ENCODE data around the gene SRGAP1. TPM values are rescaled to one million over a fixed set of nuclear protein-coding genes. Genes with fewer than 3 reads are reported as not detected.

Gene SRGAP1
- total RNA-seq, 1 donor from 2014 or later = 16.0 TPM

- intact Hi-C loops (cut with DNase I) = no loop called here
- DNase-seq (ENCODE audit: low spot score) = no peak
- ATAC-seq = peak; percentile 25
These were observed 100.2 kb downstream of the SRGAP1 start for GRCh38 chr12:63944586-63945228.

GRCh38 chr12:63945777-63946176, 101.3 kb downstream of the SRGAP1 start:
- no peak for ATAC-seq
- intact Hi-C loops (cut with DNase I) = no loop called here
- DNase-seq (ENCODE audit: low spot score) = no peak

GRCh38 chr12:63948211-63948610, 103.7 kb downstream of the SRGAP1 start:
- DNase-seq (ENCODE audit: low spot score) (no peak), ATAC-seq (no peak)
- intact Hi-C loops (cut with DNase I) = no loop called here

- ATAC-seq = peak; percentile 84
- intact Hi-C loops (cut with DNase I) = no loop called here
- no peak for DNase-seq (ENCODE audit: low spot score)
These were observed 105.4 kb downstream of the SRGAP1 start for GRCh38 chr12:63949902-63950301.

- intact Hi-C loops (cut with DNase I) = no loop called here
- ATAC-seq = no peak
- DNase-seq (ENCODE audit: low spot score) = no peak
These were observed 108.5 kb downstream of the SRGAP1 start for GRCh38 chr12:63952995-63953394.

GRCh38 chr12:63955831-63956666, 111.5 kb downstream of the SRGAP1 start:
- intact Hi-C loops (cut with DNase I) = no loop called here
- ATAC-seq (peak; percentile 96), DNase-seq (ENCODE audit: low spot score) (no peak)

- DNase-seq (ENCODE audit: low spot score) = no peak
- intact Hi-C loops (cut with DNase I) = no loop called here
- no peak for ATAC-seq
These were observed 113.0 kb downstream of the SRGAP1 start for GRCh38 chr12:63957496-63957895.

- no peak for DNase-seq (ENCODE audit: low spot score)
- no peak for ATAC-seq
- intact Hi-C loops (cut with DNase I) = no loop called here
These were observed 114.5 kb downstream of the SRGAP1 start for GRCh38 chr12:63958876-63959580.

- ATAC-seq (peak; percentile 6), DNase-seq (ENCODE audit: low spot score) (no peak)
- intact Hi-C loops (cut with DNase I) = no loop called here
These were observed 116.5 kb downstream of the SRGAP1 start for GRCh38 chr12:63961048-63961447.

- ATAC-seq (peak; percentile 8), DNase-seq (ENCODE audit: low spot score) (no peak)
- intact Hi-C loops (cut with DNase I) = no loop called here
These were observed 117.0 kb downstream of the SRGAP1 start for GRCh38 chr12:63961543-63961942.

- DNase-seq (ENCODE audit: low spot score) = no peak
- peak; percentile 61 for ATAC-seq
- intact Hi-C loops (cut with DNase I) = no loop called here
These were observed 119.4 kb downstream of the SRGAP1 start for GRCh38 chr12:63963868-63964267.

- intact Hi-C loops (cut with DNase I) = no loop called here
- no peak for DNase-seq (ENCODE audit: low spot score)
- ATAC-seq = no peak
These were observed 119.8 kb downstream of the SRGAP1 start for GRCh38 chr12:63964301-63964700.

GRCh38 chr12:63965936-63966605, 121.6 kb downstream of the SRGAP1 start:
- no peak for ATAC-seq
- DNase-seq (ENCODE audit: low spot score) = no peak
- intact Hi-C loops (cut with DNase I) = no loop called here

- DNase-seq (ENCODE audit: low spot score) = no peak
- intact Hi-C loops (cut with DNase I) = no loop called here
- ATAC-seq = no peak
These were observed 122.1 kb downstream of the SRGAP1 start for GRCh38 chr12:63966606-63966975.

- DNase-seq (ENCODE audit: low spot score) = no peak
- intact Hi-C loops (cut with DNase I) = no loop called here
- ATAC-seq = no peak
These were observed 123.1 kb downstream of the SRGAP1 start for GRCh38 chr12:63967358-63968145.

- ATAC-seq (no peak), DNase-seq (ENCODE audit: low spot score) (no peak)
- intact Hi-C loops (cut with DNase I) = no loop called here
These were observed 124.2 kb downstream of the SRGAP1 start for GRCh38 chr12:63968673-63969072.

- intact Hi-C loops (cut with DNase I) = no loop called here
- DNase-seq (ENCODE audit: low spot score) (no peak), ATAC-seq (no peak)
These were observed 132.4 kb downstream of the SRGAP1 start for GRCh38 chr12:63976902-63977395.

GRCh38 chr12:63977441-63977840, 132.9 kb downstream of the SRGAP1 start:
- no peak for ATAC-seq
- no peak for DNase-seq (ENCODE audit: low spot score)
- intact Hi-C loops (cut with DNase I) = no loop called here

GRCh38 chr12:63978519-63978918, 134.0 kb downstream of the SRGAP1 start:
- intact Hi-C loops (cut with DNase I) = no loop called here
- no peak for ATAC-seq
- DNase-seq (ENCODE audit: low spot score) = no peak

All from sciatic nerve (tissue), 2 donors.